ENCODE results near the gene S100B.
"Not testable (repeated sequence)": the region's sequence is repeated elsewhere in the genome, so short reads cannot be mapped to it uniquely, and the experiment has no call there.

Gene S100B

GRCh38 chr21:46604975-46605766 is at the start of gene S100B:
S100B (minus strand) TSS chr21:46605082; CDS start chr21:46602415, 2,667 bp downstream.
- DNase-seq (ENCODE audit: low read depth): no peak

DNA sequence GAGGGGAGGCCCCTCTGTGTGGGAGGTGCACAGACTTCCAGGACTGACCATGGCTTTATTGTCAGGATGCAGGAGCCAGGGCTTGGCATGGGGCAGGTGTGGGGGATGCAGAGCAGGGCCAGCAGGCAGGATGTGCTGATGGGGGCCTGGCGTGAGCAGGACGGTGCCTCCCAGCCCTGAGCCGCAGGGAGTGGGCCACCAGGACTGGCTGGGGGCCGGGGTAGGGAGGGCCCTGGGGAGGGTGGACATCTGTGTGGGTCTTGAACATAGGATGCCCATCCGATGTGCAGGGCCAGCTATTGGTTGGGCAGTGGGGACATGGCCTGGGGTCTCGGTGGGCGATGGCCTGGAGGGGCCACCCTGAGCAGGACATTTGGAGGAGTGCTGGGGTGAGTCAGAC is 46.2 kb upstream of the S100B start:
- DNase-seq (ENCODE audit: low read depth): no peak

DNA sequence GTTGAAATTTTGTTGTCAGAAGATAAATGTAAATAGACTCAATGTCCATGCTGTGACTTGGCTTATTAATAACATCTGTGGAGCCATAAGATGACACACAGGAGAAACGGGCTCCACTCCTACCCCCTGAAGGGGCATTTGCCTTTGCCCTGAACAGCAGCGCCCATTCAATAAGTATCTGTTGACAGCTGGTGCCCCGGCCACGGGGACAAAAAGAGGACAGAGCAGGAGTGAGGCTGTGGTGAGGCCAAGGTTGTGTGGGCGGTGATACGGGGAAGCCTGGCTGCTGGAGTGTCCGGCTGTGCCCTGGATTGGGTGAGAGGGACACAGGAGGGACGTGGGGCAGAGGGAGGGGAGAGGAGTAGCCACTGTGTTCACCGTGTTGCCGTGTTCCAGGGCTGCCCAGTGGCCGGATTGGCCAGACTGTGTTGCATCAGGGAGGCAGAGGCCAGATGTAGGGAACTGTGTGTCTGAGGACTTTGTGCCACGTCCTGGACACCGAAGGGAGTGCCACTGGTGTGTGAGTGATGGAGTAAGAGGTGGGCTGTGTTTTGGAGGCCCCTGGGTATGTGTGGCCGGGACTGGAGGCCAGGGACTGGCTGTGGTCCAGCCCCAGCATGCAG is 45.7 kb upstream of the S100B start:
- no peak for DNase-seq (ENCODE audit: low read depth)

DNA sequence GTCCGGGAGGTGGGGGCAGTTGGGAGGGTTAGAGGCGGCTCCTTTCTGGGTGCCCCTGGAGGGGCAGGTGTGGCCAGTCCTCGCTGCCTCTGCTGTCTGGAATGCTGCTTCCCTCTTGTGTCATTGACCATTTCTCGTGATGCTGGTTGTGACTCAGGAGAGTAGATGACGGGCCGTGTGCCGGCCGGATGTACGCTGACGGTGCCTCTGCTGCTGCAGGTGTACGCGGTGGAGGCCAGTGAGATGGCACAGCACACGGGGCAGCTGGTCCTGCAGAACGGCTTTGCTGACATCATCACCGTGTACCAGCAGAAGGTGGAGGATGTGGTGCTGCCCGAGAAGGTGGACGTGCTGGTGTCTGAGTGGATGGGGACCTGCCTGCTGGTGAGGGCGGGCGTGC is 44.5 kb upstream of the S100B start:
- no peak for DNase-seq (ENCODE audit: low read depth)

DNA sequence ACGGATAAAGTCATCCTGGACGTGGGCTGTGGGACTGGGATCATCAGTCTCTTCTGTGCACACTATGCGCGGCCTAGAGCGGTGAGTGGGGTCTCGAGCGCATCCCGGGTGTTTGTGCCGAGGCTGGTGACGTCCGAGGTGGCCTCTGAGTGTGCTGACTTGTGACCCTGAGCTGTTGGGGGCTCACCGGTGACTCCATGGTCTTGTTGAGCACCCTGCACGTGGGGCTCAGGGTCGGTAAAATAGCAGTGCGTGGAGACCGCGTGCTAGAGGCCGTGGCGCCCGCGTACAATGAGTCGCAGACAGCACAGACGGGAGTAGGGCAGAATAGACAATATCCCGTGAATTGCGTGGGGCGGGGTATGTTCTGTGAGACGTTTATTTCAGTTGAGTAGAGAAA is 43.7 kb upstream of the S100B start:
- DNase-seq (ENCODE audit: low read depth): no peak

DNA sequence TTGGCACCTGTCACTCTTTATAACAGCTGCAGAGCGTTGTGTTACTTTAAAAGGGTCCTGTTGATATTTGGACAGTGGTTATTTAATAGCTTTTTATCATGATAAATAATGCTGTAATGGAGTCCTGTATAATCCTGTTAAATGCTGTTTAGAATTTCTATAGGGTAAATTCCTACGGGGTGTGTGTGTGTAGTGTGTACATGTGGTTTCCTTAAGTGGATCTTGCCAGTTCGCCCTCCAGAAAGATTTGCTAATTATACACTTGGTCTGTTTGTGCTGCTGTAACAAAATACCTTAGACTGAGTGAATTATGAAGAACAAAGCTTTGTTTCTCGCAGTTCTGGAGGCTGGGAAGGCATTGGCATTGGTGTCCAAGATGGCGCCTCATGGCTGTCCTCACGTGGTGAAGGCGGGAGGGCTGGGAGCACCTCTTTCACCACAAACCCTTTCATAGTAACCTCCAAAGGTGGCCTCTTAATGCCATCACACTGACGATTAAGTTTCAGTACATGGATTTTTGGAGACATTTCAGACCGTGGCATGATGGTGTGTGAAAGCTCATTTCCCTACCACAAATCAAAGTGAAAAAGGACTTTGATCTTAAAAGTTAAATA is 41.8 kb upstream of the S100B start:
- DNase-seq (ENCODE audit: low read depth): no peak

GRCh38 chr21:46645840-46646239 is 41.0 kb upstream of the S100B start:
- no peak for DNase-seq (ENCODE audit: low read depth)

GRCh38 chr21:46643379-46644177 is 38.7 kb upstream of the S100B start:
- no peak for DNase-seq (ENCODE audit: low read depth)

DNA sequence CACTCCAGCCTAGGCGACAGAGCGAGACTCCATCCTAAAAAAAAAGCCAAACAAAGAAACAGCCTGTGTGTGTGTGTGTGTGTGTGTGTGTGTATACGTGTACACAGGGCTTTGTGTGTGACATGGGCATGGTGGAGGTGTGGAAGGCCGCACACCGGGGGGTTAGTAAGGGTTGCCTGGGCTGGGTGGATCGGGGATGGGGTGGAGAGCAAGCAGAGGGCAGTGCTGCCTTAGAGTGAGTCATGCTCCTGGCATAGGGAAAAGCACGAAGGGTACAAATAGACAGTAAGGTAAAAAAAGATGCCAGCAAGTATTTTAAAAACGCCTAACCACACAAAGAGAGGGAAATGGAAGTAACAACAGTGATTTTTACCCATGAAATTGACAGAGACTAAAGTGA is 36.8 kb upstream of the S100B start:
- DNase-seq (ENCODE audit: low read depth): no peak

GRCh38 chr21:46639489-46640386 is 34.9 kb upstream of the S100B start:
- DNase-seq (ENCODE audit: low read depth): no peak

GRCh38 chr21:46637952-46638746 is 33.3 kb upstream of the S100B start:
- no peak for DNase-seq (ENCODE audit: low read depth)

DNA sequence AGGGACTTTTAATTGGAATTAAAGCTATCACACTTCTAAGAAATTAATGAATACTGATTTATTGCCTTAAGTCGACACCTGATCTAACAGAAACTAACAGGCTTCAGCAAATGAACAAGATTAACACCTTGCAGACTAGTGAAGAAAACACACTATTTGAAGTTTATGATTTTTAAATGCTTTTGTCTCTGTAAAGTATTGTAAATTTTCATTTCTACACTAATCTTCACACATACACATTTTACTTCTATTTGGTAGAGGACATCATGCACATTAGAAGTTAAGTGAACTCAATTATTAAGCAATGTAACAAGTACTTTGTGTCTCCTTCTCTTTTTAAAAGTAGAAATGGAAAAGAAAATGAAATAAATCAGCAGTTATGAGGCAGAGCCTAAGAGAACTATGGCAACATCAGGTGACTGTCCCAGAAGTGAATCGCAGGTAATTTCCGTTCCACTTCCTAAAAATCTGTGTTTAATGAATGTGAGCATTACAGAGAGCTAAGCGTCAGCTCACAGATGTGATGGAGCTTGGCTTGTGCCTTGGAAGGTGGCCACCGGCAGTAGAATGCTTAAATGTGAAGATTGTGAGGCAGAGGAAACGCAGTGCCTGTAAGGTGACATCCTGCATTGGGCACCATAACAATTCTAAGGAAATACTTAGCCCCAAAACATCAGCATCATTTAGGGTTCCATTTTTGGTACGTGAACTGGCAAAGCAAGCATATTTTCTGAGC is 31.8 kb upstream of the S100B start:
- no peak for DNase-seq (ENCODE audit: low read depth)

DNA sequence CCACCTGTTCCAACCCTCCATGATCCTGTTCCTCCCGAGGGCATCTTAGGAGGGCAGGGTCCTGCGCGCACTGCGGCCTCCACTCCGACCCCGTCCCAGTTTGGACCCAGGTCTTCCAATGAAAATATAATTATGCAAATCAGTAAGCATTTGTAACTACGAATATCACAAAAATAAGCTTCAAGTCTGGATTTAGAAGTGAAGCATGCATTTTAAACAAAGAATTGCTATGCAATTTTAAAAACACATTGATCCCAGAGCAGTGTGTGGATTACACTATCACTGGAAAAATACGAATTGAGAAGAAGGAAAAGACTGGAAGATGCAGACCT is 31.3 kb upstream of the S100B start:
- DNase-seq (ENCODE audit: low read depth): no peak

GRCh38 chr21:46635324-46636180 is 30.7 kb upstream of the S100B start, which contains the start of gene PRMT2:
PRMT2 (plus strand) TSS chr21:46635674; CDS start chr21:46636952, 1,278 bp downstream.
- peak; percentile 94 for DNase-seq (ENCODE audit: low read depth)

GRCh38 chr21:46634966-46635323 is 30.1 kb upstream of the S100B start:
- DNase-seq (ENCODE audit: low read depth): no peak

DNA sequence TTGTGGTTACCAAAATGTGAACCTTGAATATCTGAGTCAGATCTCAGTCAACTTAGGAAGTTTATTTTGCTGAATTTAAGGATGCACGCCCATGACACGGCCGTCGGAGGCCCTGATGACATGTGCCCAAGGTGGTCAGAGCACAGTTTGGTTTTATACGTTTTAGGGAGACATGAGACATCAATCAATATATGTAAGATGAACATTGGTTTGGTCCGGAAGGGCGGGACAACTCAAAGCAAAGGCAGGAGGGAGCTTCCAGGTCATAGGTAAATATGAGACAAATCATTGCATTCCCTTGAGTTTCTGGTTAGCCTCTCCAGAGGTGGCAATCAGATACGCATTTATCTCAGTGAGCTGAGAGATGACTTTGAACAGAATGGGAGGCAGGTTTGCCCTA is 29.5 kb upstream of the S100B start:
- DNase-seq (ENCODE audit: low read depth): no peak

GRCh38 chr21:46633566-46633965 is 28.7 kb upstream of the S100B start:
- no peak for DNase-seq (ENCODE audit: low read depth)

DNA sequence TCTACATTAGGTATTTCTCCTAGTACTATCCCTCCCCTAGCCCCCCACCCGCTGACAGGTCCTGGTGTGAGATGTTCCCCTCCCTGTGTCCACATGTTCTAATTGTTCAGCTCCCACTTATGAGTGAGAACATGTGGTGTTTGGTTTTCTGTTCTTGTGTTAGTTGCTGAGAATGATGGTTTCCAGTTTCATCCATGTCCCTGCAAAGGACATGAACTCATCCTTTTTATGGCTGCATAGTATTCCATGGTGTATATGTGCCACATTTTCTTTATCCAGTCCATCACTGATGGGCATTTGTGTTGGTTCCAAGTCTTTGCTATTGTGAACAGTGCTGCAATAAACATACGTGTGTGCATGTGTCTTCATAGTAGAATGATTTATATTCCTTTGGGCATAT is 26.0 kb upstream of the S100B start:
- not testable (repeated sequence) for DNase-seq (ENCODE audit: low read depth)

DNA sequence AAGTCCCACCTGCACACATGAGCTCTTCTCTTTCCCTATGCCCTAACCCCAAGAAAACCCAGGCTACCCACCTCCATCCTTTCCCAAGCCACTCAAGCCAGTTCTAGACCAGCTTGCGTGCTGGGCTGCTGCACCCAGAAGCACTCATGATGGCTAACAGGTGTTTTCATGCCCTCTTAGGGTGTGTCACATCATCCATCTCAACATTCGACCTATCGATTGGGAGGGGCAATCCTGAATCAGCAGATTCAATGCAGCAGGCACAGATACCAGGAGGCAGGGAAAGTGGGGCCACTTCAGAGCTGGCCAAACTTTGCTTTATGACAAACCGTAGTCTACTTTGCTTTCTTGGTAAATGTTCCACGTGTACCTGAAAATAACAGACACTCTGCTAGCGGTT is 24.0 kb upstream of the S100B start:
- no peak for DNase-seq (ENCODE audit: low read depth)
